OCI-LY7 (cell line): ENCODE results near the gene ICE1. TPM values are rescaled to one million over a fixed set of nuclear protein-coding genes. Genes with fewer than 3 reads are reported as not detected.

Experiments
- BruUV-seq: library from RNA; stranded (reverse); fragments of 400-500 nt; replicated peaks from 2 replicates; lab custom pipeline; 2021; lab: Mats Ljungman, UMichigan
- CTCF ChIA-PET: fragments of 300-600 bp; sonication (Branson Sonifier 250); formaldehyde crosslinking; loops from one replicate; lab custom pipeline; 2022; ENCODE audit warnings: antibody characterized with exemption; ENCODE audit not compliant: unreplicated experiment; lab: Charles Lee
- POLR2A ChIA-PET: fragments of 300-600 bp; sonication (Branson Sonifier 250); formaldehyde crosslinking; loops from one replicate; lab custom pipeline; 2022; ENCODE audit warnings: antibody characterized with exemption; lab: Charles Lee
- DNase-seq: peaks from one replicate; pipeline ENCODE4 v3.0.0-alpha.2; 2015; ENCODE audit warnings: low spot score
- H2AFZ ChIP-seq: fragments of 200-600 bp; sonication (generic), shearing (Covaris generic); 2 replicates; pipeline ENCODE4 v1.6.1; 2014; ENCODE audit warnings: mild to moderate bottlenecking, antibody characterized with exemption, low read length, moderate library complexity
- H3K27ac ChIP-seq: fragments of 200-600 bp; sonication (generic); 2 replicates; pipeline ENCODE4 v1.5.1; 2014; ENCODE audit warnings: mixed run types, low read depth, mild to moderate bottlenecking, moderate library complexity, low read length, inconsistent platforms; ENCODE audit not compliant: poor library complexity, severe bottlenecking
- H3K36me3 ChIP-seq: fragments of 200-600 bp; sonication (generic); 2 replicates; pipeline ENCODE4 v1.6.1; 2014; ENCODE audit warnings: mild to moderate bottlenecking, antibody characterized with exemption, low read length, moderate library complexity, mixed read lengths; ENCODE audit not compliant: insufficient read depth
- H3K4me1 ChIP-seq: fragments of 200-600 bp; sonication (generic); 2 replicates; pipeline ENCODE4 v1.5.1; 2014; ENCODE audit warnings: mild to moderate bottlenecking, low read length; ENCODE audit not compliant: insufficient read depth, poor library complexity, severe bottlenecking
- H3K4me2 ChIP-seq: fragments of 200-600 bp; sonication (generic); 2 replicates; pipeline ENCODE4 v1.6.1; 2014; ENCODE audit warnings: mild to moderate bottlenecking, low read length
- H3K4me3 ChIP-seq: fragments of 200-600 bp; sonication (generic); 2 replicates; pipeline ENCODE4 v1.5.1; 2014; ENCODE audit warnings: mild to moderate bottlenecking, low read depth, low read length; ENCODE audit not compliant: poor library complexity, severe bottlenecking
- H3K79me2 ChIP-seq: fragments of 200-600 bp; sonication (generic); 2 replicates; pipeline ENCODE4 v1.6.1; 2016; ENCODE audit warnings: low read depth, mild to moderate bottlenecking, low read length, moderate library complexity, mixed read lengths; ENCODE audit not compliant: insufficient read depth
- H3K9me2 ChIP-seq: fragments of 200-600 bp; sonication (generic); 2 replicates; pipeline ENCODE4 v1.6.1; 2016; ENCODE audit warnings: mild to moderate bottlenecking, low read length, mixed read lengths; ENCODE audit not compliant: insufficient read depth
- H3K9me3 ChIP-seq: fragments of 200-600 bp; sonication (generic); 2 replicates; pipeline ENCODE4 v1.6.1; 2014; ENCODE audit warnings: mild to moderate bottlenecking, mixed run types, low read length, mixed read lengths
- H4K20me1 ChIP-seq: fragments of 200-600 bp; sonication (generic); 2 replicates; pipeline ENCODE4 v1.6.1; 2014; ENCODE audit warnings: mild to moderate bottlenecking, antibody characterized with exemption, low read length, moderate library complexity, mixed read lengths; ENCODE audit not compliant: insufficient read depth
- EZH2phosphoT487 ChIP-seq: fragments of 200-600 bp; sonication (generic); IDR thresholded peaks from 2 replicates; pipeline ENCODE4 v1.6.1; 2018; ENCODE audit warnings: low read depth, borderline replicate concordance, mild to moderate bottlenecking, mixed run types, antibody characterized with exemption, low read length, moderate library complexity, mixed read lengths
- intact Hi-C: fragments of 100-400 bp; cut with micrococcal nuclease; formaldehyde crosslinking; loops from one replicate; pipeline ENCODE4 v1.10.0; 2022; ENCODE audit not compliant: unreplicated experiment
- total RNA-seq, 2 experiments: library from RNA; depleted of rRNA in 1 of 2; stranded (reverse); fragments of >200 nt in 1 of 2; shearing (Covaris generic) in 1 of 2; gene quantifications; 2 replicates each; pipeline ENCODE4 v1.2.3, GENCODE V29; 2014 to 2022
- TF ChIP-seq, protein P1 (sequence below): fragments of 200-600 bp; sonication (generic); conservative IDR thresholded peaks from 2 replicates; pipeline ENCODE4 v1.5.1; 2014; ENCODE audit warnings: mild to moderate bottlenecking, antibody characterized with exemption, low read length, moderate library complexity, mixed read lengths

The ICE1 gene
- total RNA-seq, 2 experiments from 2014 or later: 25.2 to 28.0 TPM

GRCh38 chr5:5383461-5383860, 39.0 kb upstream of the ICE1 start:
- TF ChIP-seq EZH2phosphoT487: no peak
- TF ChIP-seq, protein P1, sequence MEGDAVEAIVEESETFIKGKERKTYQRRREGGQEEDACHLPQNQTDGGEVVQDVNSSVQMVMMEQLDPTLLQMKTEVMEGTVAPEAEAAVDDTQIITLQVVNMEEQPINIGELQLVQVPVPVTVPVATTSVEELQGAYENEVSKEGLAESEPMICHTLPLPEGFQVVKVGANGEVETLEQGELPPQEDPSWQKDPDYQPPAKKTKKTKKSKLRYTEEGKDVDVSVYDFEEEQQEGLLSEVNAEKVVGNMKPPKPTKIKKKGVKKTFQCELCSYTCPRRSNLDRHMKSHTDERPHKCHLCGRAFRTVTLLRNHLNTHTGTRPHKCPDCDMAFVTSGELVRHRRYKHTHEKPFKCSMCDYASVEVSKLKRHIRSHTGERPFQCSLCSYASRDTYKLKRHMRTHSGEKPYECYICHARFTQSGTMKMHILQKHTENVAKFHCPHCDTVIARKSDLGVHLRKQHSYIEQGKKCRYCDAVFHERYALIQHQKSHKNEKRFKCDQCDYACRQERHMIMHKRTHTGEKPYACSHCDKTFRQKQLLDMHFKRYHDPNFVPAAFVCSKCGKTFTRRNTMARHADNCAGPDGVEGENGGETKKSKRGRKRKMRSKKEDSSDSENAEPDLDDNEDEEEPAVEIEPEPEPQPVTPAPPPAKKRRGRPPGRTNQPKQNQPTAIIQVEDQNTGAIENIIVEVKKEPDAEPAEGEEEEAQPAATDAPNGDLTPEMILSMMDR: no peak
- CTCF ChIA-PET: interaction anchor here (0.5 kb wide), 1 partner anchor 254 kb away, joined by 6 read pairs; no protein-coding TSS in a partner anchor
- no peak overlapping the region for H3K4me3 ChIP-seq
- POLR2A ChIA-PET: no interaction called here
- H3K9me2 ChIP-seq: no peaks in the 10 kb centered on the region
- no peak for DNase-seq
- no peaks in the 10 kb centered on the region for H3K79me2 ChIP-seq
- no peaks in the 10 kb centered on the region for H3K36me3 ChIP-seq
- no peaks in the 10 kb centered on the region for H3K9me3 ChIP-seq
- BruUV-seq: no TSS peak
- intact Hi-C loops: no loop called here
- H3K4me1 ChIP-seq: no peaks in the 10 kb centered on the region
- no peaks in the 10 kb centered on the region for H4K20me1 ChIP-seq
- no peak overlapping the region for H2AFZ ChIP-seq
- H3K4me2 ChIP-seq: no peak overlapping the region
- no peak overlapping the region for H3K27ac ChIP-seq

- Histone ChIP-seq H3K79me2 (no peaks in the 10 kb centered on the region), H3K4me2 (no peak overlapping the region), H2AFZ (no peak overlapping the region), H3K4me1 (no peaks in the 10 kb centered on the region), H3K9me2 (no peaks in the 10 kb centered on the region), H3K4me3 (no peak overlapping the region), H3K27ac (no peak overlapping the region), H4K20me1 (no peaks in the 10 kb centered on the region), H3K9me3 (no peaks in the 10 kb centered on the region), H3K36me3 (no peaks in the 10 kb centered on the region)
- intact Hi-C loops: no loop called here
- TF ChIP-seq, protein P1: no peak
- TF ChIP-seq EZH2phosphoT487: no peak
- POLR2A ChIA-PET: no interaction called here
- BruUV-seq: no TSS peak
- DNase-seq: no peak
- CTCF ChIA-PET: no interaction called here
Measured at GRCh38 chr5:5384660-5385330, 37.7 kb upstream of the ICE1 start.

DNA sequence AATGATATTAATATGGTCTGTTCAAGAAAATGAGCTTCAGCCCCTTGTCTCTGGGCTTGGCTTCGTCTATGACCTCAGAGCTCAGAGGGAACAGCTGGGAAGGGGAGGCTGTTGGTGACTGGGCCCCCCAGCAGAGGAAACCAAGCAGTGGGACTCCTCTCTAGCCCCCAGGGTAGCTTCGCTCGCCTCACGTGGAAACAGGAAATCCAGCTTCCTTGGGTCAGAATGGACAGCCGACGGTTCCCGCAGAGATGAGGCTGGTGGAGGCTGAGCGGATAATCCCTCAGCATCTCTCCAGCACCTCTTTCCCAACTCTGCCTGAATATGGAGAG, 37.2 kb upstream of the ICE1 start:
- H3K4me2 ChIP-seq: no peak overlapping the region
- DNase-seq: no peak
- no peaks in the 10 kb centered on the region for H3K79me2 ChIP-seq
- CTCF ChIA-PET: no interaction called here
- H3K4me3 ChIP-seq: no peak overlapping the region
- POLR2A ChIA-PET: no interaction called here
- no peaks in the 10 kb centered on the region for H4K20me1 ChIP-seq
- H3K9me3 ChIP-seq: no peaks in the 10 kb centered on the region
- no peak overlapping the region for H2AFZ ChIP-seq
- intact Hi-C loops: no loop called here
- H3K27ac ChIP-seq: no peak overlapping the region
- no peaks in the 10 kb centered on the region for H3K4me1 ChIP-seq
- TF ChIP-seq, protein P1: no peak
- no peak for TF ChIP-seq EZH2phosphoT487
- BruUV-seq: no TSS peak
- H3K9me2 ChIP-seq: no peaks in the 10 kb centered on the region
- H3K36me3 ChIP-seq: no peaks in the 10 kb centered on the region
